SH-SY5Y (cell line): Measurements from ENCODE around the gene IGF2BP2.

Experiments used
- GATA2 ChIP-seq: IDR thresholded peaks from 2 replicates; pipeline ENCODE4 v1.6.1; 2011; ENCODE audit warnings: mild to moderate bottlenecking, low read depth, low read length
- GATA3 ChIP-seq: IDR thresholded peaks from 2 replicates; pipeline ENCODE4 v1.6.1; 2011; ENCODE audit warnings: low read depth, mild to moderate bottlenecking, low read length, moderate library complexity

DNA sequence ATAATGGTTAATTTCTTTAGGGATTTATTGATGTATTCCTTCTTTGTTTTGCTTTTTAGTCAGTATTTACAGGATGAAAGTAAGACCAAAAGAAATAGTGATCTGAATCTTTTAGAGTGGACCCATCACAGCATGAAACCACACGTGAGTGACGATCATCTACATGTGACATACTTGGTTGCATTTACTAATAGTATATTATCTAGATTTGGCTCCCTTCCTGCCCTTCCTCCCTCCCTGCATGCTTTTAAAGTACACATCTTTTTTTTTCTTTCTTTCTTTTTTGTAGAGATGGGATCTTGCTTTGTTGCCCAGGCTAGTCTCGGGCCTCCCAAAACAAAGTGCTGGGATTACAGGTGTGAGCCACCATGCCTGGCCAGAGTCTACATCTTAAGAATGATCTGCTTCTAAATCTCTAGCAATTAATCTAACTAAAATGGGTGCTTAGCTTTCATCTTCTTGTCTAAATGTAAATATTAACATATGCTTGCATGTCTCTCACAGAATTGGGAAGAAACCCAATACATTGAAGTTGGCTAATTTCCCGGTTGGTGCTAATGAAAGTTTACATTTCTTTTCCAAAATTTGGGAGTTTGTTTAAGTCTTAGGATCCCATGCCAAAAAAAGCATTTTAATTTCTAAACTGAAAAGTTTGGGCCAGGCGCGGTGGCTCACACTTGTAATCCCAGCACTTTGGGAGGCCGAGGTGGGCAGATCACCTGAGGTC, 200.7 kb downstream of the IGF2BP2 start:
- no peak for TF ChIP-seq GATA3
- no peak for TF ChIP-seq GATA2
